A673 (cell line): ENCODE results near the gene CNGA3. TPM values are rescaled to one million over a fixed set of nuclear protein-coding genes. Genes with fewer than 3 reads are reported as not detected.

Source experiments
- BruUV-seq: library from RNA; stranded (reverse); fragments of 400-500 nt; replicated peaks from 2 replicates; lab custom pipeline; 2021; lab: Mats Ljungman, UMichigan
- CTCF ChIA-PET: fragments of 300-600 bp; sonication (Branson Sonifier 250); formaldehyde crosslinking; loops from one replicate; lab custom pipeline; 2022; ENCODE audit warnings: antibody characterized with exemption; lab: Charles Lee
- POLR2A ChIA-PET: fragments of 300-600 bp; sonication (Branson Sonifier 250); formaldehyde crosslinking; loops from one replicate; lab custom pipeline; 2022; ENCODE audit warnings: antibody characterized with exemption; ENCODE audit not compliant: low non-redundant PET; lab: Charles Lee
- DNase-seq: peaks from one replicate; pipeline ENCODE4 v3.0.0-alpha.2; 2015; ENCODE audit warnings: low spot score
- H3K27ac ChIP-seq: fragments of 200-600 bp; sonication (generic); 2 replicates; pipeline ENCODE4 v1.5.1; 2016; ENCODE audit warnings: mixed run types, low read depth, mild to moderate bottlenecking, mixed read lengths, antibody characterized with exemption, low read length; ENCODE audit not compliant: poor library complexity, severe bottlenecking
- H3K27me3 ChIP-seq: fragments of 200-600 bp; sonication (generic); replicated peaks from 2 replicates; pipeline ENCODE4 v1.6.1; 2017; ENCODE audit warnings: mixed run types, low read depth, mild to moderate bottlenecking, mixed read lengths, antibody characterized with exemption, low read length; ENCODE audit not compliant: insufficient read depth, poor library complexity
- H3K36me3 ChIP-seq: fragments of 200-600 bp; sonication (generic); 2 replicates; pipeline ENCODE4 v1.6.1; 2016; ENCODE audit warnings: mixed run types, mild to moderate bottlenecking, mixed read lengths, antibody characterized with exemption, low read length; ENCODE audit not compliant: insufficient read depth, poor library complexity, severe bottlenecking
- H3K4me1 ChIP-seq: fragments of 200-600 bp; sonication (generic); 2 replicates; pipeline ENCODE4 v1.6.1; 2017; ENCODE audit warnings: mixed run types, mild to moderate bottlenecking, mixed read lengths, antibody characterized with exemption, low read length; ENCODE audit not compliant: insufficient read depth, poor library complexity, severe bottlenecking
- H3K4me3 ChIP-seq: fragments of 200-600 bp; sonication (generic); 2 replicates; pipeline ENCODE4 v1.5.1; 2016; ENCODE audit warnings: low read depth, mixed run types, mild to moderate bottlenecking, mixed read lengths, low read length; ENCODE audit not compliant: poor library complexity, severe bottlenecking
- H3K9me3 ChIP-seq: fragments of 200-600 bp; sonication (generic); 2 replicates; pipeline ENCODE4 v1.6.1; 2016; ENCODE audit warnings: mixed run types, low read depth, mild to moderate bottlenecking, mixed read lengths, antibody characterized with exemption, low read length; ENCODE audit not compliant: poor library complexity, severe bottlenecking
- EZH2 ChIP-seq: fragments of 200-600 bp; sonication (generic); IDR thresholded peaks from 2 replicates; pipeline ENCODE4 v1.6.1; 2017; ENCODE audit warnings: borderline replicate concordance, low read depth, mild to moderate bottlenecking, mixed read lengths, antibody characterized with exemption, low read length; ENCODE audit not compliant: poor library complexity, severe bottlenecking
- intact Hi-C: fragments of 100-400 bp; cut with micrococcal nuclease; formaldehyde crosslinking; loops from one replicate; pipeline ENCODE4 v1.10.0; 2022; ENCODE audit not compliant: unreplicated experiment
- total RNA-seq: library from RNA; stranded (reverse); gene quantifications from 2 replicates; pipeline ENCODE4 v1.2.3, GENCODE V29; 2021
- TF ChIP-seq, protein P1 (sequence below): fragments of 300-800, 200-600 bp; sonication (generic); conservative IDR thresholded peaks from 2 replicates; pipeline ENCODE4 v1.5.1; 2017; ENCODE audit warnings: low read depth, mild to moderate bottlenecking, antibody characterized with exemption, low read length, moderate library complexity, mixed read lengths

Gene CNGA3
- total RNA-seq, 1 experiment from 2014 or later, result not detected

DNA sequence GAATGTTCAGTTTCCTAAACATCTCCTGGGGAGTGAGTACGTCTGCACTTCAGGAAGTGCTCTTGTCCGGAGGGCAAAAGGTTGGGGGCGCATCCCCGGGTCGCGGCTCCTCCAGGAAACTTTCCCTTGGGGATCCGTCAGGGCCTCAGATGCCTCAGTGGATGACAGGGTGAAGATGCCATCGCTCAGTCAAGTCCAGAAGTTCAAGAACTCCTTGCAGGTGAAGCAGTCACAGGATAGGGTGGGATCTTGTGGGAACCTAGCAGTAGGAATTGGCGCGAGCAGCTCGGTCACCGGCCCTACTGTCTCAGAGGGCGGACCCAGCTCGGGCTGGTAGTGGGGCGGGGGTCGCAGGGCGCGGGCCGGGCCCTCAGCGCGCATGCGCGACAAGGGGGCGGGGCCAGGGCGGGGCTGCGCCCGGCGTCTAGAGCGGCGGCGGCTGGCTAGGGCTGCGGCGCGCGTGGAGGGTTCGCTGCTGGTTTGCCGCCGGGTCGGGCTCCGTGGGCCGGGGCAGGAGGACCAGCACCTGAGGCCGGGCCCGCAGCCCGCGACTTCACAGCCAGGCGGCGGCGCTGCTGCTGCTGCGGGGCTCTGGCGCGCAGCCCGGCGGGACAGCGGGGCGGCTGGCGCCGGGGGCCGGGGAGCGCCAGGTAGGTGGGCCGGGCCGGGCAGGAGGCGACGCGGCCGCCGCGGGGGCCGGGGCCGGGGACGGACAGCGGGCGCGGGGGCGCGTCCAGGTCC is 98.3 kb downstream of the CNGA3 start, which contains the start of gene INPP4A:
INPP4A (plus strand) TSS at position 423 of the 741 bp plus-strand sequence. CDS start 75,191 bp downstream, outside the sequence.
- intact Hi-C loops, result loop anchor here (2.0 kb wide), 1 partner anchor 20 kb away; no protein-coding TSS in a partner anchor
- Histone ChIP-seq H3K27me3 (no peaks in the 10 kb centered on the region), H3K4me1 (peaks cover 9% of the 10 kb centered on the region), H3K27ac (peak within 1 kb of the TSS; percentile 58), H3K9me3 (no peaks in the 10 kb centered on the region), H3K36me3 (no peaks in the 10 kb centered on the region), H3K4me3 (peak within 1 kb of the TSS; percentile 76)
- CTCF ChIA-PET, result no interaction called here
- POLR2A ChIA-PET, result no interaction called here
- DNase-seq, result peak; percentile 78
- BruUV-seq, result no TSS peak
- TF ChIP-seq, protein P1, sequence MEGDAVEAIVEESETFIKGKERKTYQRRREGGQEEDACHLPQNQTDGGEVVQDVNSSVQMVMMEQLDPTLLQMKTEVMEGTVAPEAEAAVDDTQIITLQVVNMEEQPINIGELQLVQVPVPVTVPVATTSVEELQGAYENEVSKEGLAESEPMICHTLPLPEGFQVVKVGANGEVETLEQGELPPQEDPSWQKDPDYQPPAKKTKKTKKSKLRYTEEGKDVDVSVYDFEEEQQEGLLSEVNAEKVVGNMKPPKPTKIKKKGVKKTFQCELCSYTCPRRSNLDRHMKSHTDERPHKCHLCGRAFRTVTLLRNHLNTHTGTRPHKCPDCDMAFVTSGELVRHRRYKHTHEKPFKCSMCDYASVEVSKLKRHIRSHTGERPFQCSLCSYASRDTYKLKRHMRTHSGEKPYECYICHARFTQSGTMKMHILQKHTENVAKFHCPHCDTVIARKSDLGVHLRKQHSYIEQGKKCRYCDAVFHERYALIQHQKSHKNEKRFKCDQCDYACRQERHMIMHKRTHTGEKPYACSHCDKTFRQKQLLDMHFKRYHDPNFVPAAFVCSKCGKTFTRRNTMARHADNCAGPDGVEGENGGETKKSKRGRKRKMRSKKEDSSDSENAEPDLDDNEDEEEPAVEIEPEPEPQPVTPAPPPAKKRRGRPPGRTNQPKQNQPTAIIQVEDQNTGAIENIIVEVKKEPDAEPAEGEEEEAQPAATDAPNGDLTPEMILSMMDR, result no peak
- no peak for TF ChIP-seq EZH2

DNA sequence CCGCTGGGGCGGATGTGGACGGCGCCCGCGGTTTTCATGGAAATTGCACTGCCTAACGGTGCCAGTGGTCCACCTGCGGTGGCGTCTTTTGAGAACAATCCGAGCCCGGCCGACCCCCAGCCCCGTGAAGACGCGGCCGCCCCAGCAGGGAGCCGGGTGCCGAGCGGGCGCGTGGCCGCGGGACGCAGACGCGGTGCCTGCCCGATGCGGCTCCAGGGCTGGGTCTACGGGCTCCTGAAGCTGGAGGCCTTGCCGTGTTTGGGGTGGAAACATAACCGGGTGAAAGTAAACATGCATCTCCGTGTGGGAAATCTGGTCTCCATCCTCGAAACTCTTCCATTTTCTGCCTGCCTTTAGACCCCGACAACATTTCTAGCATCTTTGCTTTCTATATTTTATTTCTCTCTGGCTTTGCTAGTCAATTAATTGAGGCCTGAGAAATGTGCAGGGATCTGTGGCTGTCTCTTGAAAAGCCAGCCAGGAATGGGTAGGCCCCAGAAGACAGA is 99.0 kb downstream of the CNGA3 start:
- Histone ChIP-seq H3K4me3 (peak overlapping the region; percentile 76), H3K9me3 (no peaks in the 10 kb centered on the region), H3K4me1 (peaks cover 9% of the 10 kb centered on the region), H3K27me3 (no peaks in the 10 kb centered on the region), H3K27ac (peak overlapping the region; percentile 58), H3K36me3 (no peaks in the 10 kb centered on the region)
- CTCF ChIA-PET, result no interaction called here
- intact Hi-C loops, result loop anchor here (2.0 kb wide), 1 partner anchor 20 kb away; no protein-coding TSS in a partner anchor
- BruUV-seq, result no TSS peak
- TF ChIP-seq EZH2, result no peak
- TF ChIP-seq, protein P1, result no peak
- POLR2A ChIA-PET, result no interaction called here
- DNase-seq, result peak; percentile 37

DNA sequence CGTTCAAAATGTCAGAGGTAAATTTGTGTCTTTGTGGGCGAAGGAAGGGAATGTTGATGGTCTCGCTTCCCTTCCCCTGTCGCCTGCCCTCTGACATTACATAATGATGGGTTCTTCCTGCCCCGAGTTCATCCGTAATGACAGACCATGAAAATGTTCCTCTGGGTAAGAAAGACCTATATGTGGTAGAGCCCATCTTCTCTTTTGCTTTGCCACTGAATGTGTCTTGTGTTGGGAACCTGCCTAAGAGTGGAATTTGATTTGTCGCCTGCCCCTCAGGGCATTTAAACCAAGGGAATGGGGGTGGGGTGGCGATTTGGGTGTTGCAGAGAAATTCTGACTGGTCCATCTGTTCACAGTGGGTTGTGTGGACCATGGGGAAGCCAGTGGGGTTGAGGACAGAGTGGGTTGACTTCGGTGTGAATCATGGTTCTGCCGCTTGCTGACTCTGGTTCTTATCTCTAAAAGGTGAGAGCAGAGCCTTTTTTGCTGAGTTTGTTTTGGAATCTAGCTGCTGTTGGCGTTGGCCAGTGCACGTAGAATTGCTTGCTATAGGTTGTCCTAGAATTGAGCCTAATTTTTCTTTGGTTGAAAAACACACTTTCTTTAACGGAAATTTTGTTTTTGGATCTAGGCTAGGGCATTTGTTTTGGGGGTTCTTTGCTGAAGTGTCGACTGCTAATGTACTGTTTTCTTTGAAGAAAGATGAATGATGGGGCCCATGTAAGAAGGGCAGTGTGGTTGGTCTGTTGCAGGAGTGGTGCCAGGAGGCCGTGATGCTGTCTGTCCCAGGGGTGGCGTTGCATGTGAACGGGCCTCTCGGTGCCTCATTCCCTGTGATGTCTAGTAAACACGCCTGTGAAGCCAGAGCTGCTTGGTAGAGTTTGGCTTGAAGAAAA is 99.7 kb downstream of the CNGA3 start:
- ChIA-PET POLR2A (no interaction called here), CTCF (no interaction called here)
- H3K4me1 ChIP-seq, result peaks cover 9% of the 10 kb centered on the region
- no peak for DNase-seq
- H3K27me3 ChIP-seq, result no peaks in the 10 kb centered on the region
- intact Hi-C loops, result loop anchor here (2.0 kb wide), 1 partner anchor 19 kb away; no protein-coding TSS in a partner anchor
- H3K36me3 ChIP-seq, result no peaks in the 10 kb centered on the region
- BruUV-seq, result TSS peak; percentile 24
- H3K4me3 ChIP-seq, result peak overlapping the region; percentile 76
- no peaks in the 10 kb centered on the region for H3K9me3 ChIP-seq
- TF ChIP-seq, protein P1, result no peak
- TF ChIP-seq EZH2, result no peak
- peak overlapping the region; percentile 58 for H3K27ac ChIP-seq
